Measurements from ENCODE around the gene SCYGR5. TPM values are rescaled to one million over a fixed set of nuclear protein-coding genes. Genes with fewer than 3 reads are reported as not detected.
A peak's percentile ranks its signal among the peaks of the same experiment; 100 is the strongest.

Gene SCYGR5
- total RNA-seq, 1 donor, result not detected

- H3K4me3 ChIP-seq (ENCODE audit: low read depth, low read length), result no peak overlapping the region
- DNase-seq (ENCODE audit: low read depth), result no peak
- TF ChIP-seq CTCF (IDR thresholded peaks at IDR 0.05; ENCODE audit: insufficient read depth, low read length), result no peak
Measured at GRCh38 chr2:227630322-227630721, 36.3 kb upstream of the SCYGR5 start.

- TF ChIP-seq CTCF (IDR thresholded peaks at IDR 0.05; ENCODE audit: insufficient read depth, low read length), result no peak
- no peak for DNase-seq (ENCODE audit: low read depth)
- H3K4me3 ChIP-seq (ENCODE audit: low read depth, low read length), result no peak overlapping the region
Measured at GRCh38 chr2:227632827-227633226, 33.8 kb upstream of the SCYGR5 start.

GRCh38 chr2:227634201-227634600 lies 32.4 kb upstream of the SCYGR5 start:
- H3K4me3 ChIP-seq (ENCODE audit: low read depth, low read length), result no peak overlapping the region
- TF ChIP-seq CTCF (IDR thresholded peaks at IDR 0.05; ENCODE audit: insufficient read depth, low read length), result no peak
- no peak for DNase-seq (ENCODE audit: low read depth)

- TF ChIP-seq CTCF (IDR thresholded peaks at IDR 0.05; ENCODE audit: insufficient read depth, low read length), result no peak
- H3K4me3 ChIP-seq (ENCODE audit: low read depth, low read length), result no peak overlapping the region
- DNase-seq (ENCODE audit: low read depth), result peak; percentile 87
Measured at GRCh38 chr2:227642656-227643055, 23.9 kb upstream of the SCYGR5 start.

GRCh38 chr2:227643990-227644551 lies 22.5 kb upstream of the SCYGR5 start:
- TF ChIP-seq CTCF (IDR thresholded peaks at IDR 0.05; ENCODE audit: insufficient read depth, low read length), result no peak
- no peak for DNase-seq (ENCODE audit: low read depth)

GRCh38 chr2:227653419-227653818 lies 13.2 kb upstream of the SCYGR5 start:
- no peak overlapping the region for H3K4me3 ChIP-seq (ENCODE audit: low read depth, low read length)
- DNase-seq (ENCODE audit: low read depth), result peak; percentile 74
- TF ChIP-seq CTCF (IDR thresholded peaks at IDR 0.05; ENCODE audit: insufficient read depth, low read length), result no peak

More at GRCh38 chr2:227643990-227644551, 22.5 kb upstream of the SCYGR5 start:
- no peak overlapping the region for H3K4me3 ChIP-seq (ENCODE audit: low read depth, low read length)

GRCh38 chr2:227654426-227654825 lies 12.2 kb upstream of the SCYGR5 start:
- no peak for DNase-seq (ENCODE audit: low read depth)
- H3K4me3 ChIP-seq (ENCODE audit: low read depth, low read length), result no peak overlapping the region
- TF ChIP-seq CTCF (IDR thresholded peaks at IDR 0.05; ENCODE audit: insufficient read depth, low read length), result no peak

Measured in fibroblast of the aortic adventitia (primary cell).